ENCODE results near the gene HNRNPUL1. TPM values are rescaled to one million over a fixed set of nuclear protein-coding genes. Genes with fewer than 3 reads are reported as not detected.

HNRNPUL1 gene
- total RNA-seq, 8 experiments from 2014 or later = 79.3 to 196 (median 113) TPM

GRCh38 chr19:41307954-41308449 lies 43.8 kb downstream of the HNRNPUL1 start:
- 33 to 67% methylated on average over 1 of the region's 4 CpGs; no CpG with 5 or more reads in 8 of the 10 experiments for WGBS, 10 experiments
- Histone ChIP-seq H3K27ac (peak overlapping the region in 1 of 2 donors; percentile 68), H3K4me3 (no peak overlapping the region), H3K4me1 (replicated peaks in 1 of 2) (peaks cover 16 to 22% of the 10 kb centered on the region in 2 donors)
- peak in 6 of 8 experiments; percentile 1 to 7 (median 3) for ATAC-seq (replicated peaks in 6 of 8)
- in situ Hi-C loops (cut with MboI; ENCODE audit: low pct_unique_long_range_greater_than_20kb in 2 of 9, low sequenced_read_pairs in 9 of 9, unreplicated experiment in 9 of 9) = no loop called here

DNA sequence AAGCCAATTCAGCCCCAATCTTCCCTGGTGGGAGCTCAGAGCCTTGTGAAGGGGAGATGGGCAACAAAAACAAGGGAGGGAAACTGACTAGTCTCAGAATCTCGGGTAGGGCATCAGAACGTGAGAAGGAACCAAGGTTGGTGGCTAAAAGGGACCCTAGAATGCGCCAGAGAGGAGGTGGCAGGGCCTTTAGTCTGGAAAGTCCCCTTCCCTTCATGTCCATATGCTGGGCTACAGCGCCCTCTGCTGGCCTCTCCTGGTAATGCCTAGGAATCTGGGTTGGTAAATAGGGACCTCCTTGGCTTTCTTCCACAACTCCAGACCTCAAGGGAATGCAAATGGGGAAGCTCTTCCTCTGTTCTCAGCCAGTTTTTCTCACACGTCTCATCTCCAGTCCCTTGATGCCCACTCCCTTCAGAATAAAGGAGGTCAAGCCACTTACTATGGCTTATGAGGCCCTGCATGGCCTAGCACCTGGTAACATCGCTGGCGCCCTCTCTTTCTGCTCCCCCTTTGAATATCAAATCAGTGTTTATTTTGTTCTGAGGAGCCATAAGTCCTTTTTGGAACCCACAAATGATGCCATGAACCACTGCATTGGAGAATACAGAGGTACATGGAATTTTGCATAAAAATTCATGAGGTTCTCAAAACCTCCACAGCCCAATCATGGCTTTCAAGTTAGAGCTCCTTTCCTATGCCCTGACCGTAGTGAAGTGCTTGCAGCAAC lies 44.4 kb downstream of the HNRNPUL1 start:
- H3K4me3 ChIP-seq = no peak overlapping the region

DNA sequence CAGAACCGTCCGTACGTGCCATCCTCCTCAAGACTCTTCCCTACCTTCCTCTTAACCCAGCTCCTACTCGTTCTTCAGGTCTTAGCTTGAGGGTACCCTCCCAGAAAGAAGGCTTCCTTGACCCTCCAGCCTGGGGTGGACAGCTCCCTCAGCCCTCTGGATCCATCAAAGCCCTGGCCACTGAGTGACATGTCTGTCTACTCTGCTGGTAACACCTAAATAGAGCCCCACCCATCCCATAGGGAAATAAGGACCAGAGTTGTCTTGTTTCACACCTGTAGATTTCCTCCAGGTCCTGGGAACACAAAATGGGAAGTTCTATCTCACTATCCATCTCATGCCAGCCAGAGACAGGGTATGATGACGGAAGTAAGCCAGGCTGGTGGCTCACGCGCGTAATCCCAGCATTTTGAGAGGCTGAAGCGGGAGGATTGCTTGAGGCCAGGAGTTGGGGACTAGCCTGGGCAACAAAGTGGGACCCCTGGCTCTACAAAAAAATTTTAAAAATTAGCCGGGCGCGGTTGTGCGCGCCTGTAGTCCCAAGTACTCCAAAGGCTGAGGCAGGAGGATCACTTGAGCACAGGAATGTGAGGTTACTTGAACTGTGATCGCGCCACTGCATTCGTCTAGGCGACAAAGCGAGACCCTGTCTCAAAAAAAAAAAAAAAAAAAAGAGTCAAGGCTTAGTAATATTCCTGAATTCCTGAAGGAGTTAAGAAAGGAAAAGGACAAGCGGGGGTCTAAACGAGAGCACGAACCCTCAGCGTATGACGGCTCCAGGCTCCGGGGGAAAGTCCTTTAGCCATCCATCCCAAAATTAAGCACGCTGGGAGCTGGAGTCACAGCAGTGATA lies 45.2 kb downstream of the HNRNPUL1 start:
- H3K4me3 ChIP-seq = peak overlapping the region; percentile 58 to 95 (median 85)
- peak in 6 of 8 experiments; percentile 0 to 16 (median 9) for ATAC-seq (replicated peaks in 6 of 8)
- in situ Hi-C loops (cut with MboI; ENCODE audit: low pct_unique_long_range_greater_than_20kb in 2 of 9, low sequenced_read_pairs in 9 of 9, unreplicated experiment in 9 of 9) = no loop called here
- WGBS, 10 experiments = 0 to 75% (median 19%) methylated on average over 4 to 20 of the region's 26 CpGs; no CpG with 5 or more reads in 2 of the 10 experiments
- H3K27ac ChIP-seq = peak overlapping the region; percentile 95
- H3K4me1 ChIP-seq (replicated peaks in 1 of 2) = peaks cover 16 to 22% of the 10 kb centered on the region in 2 donors

More for the DNA sequence above, 44.4 kb downstream of the HNRNPUL1 start:
- peaks cover 16 to 22% of the 10 kb centered on the region in 2 donors for H3K4me1 ChIP-seq (replicated peaks in 1 of 2)
- peak overlapping the region in 1 of 2 donors; percentile 68 for H3K27ac ChIP-seq
- ATAC-seq (replicated peaks in 6 of 8) = peak; percentile 35 to 62 (median 52)
- 0 to 58% (median 20%) methylated on average over 3 to 6 of the region's 8 CpGs; no CpG with 5 or more reads in 2 of the 10 experiments for WGBS, 10 experiments
- in situ Hi-C loops (cut with MboI; ENCODE audit: low pct_unique_long_range_greater_than_20kb in 2 of 9, low sequenced_read_pairs in 9 of 9, unreplicated experiment in 9 of 9) = no loop called here

GRCh38 chr19:41310033-41310831 lies 46.1 kb downstream of the HNRNPUL1 start, which contains the start of gene CCDC97:
Gene CCDC97 (plus strand): TSS chr19:41310172. CDS start chr19:41310311, 139 bp downstream.
- Histone ChIP-seq H3K27ac (peak within 1 kb of the TSS; percentile 95), H3K4me3 (peak within 1 kb of the TSS; percentile 58 to 95 (median 85)), H3K4me1 (replicated peaks in 1 of 2) (peaks cover 16 to 22% of the 10 kb centered on the region in 2 donors)
- WGBS, 10 experiments = 0 to 4% (median 1%) methylated on average over 5 to 35 of the region's 47 CpGs
- in situ Hi-C loops (cut with MboI; ENCODE audit: low pct_unique_long_range_greater_than_20kb in 2 of 9, low sequenced_read_pairs in 9 of 9, unreplicated experiment in 9 of 9) = no loop called here
- ATAC-seq (replicated peaks in 6 of 8) = peak; percentile 66 to 91 (median 85)

DNA sequence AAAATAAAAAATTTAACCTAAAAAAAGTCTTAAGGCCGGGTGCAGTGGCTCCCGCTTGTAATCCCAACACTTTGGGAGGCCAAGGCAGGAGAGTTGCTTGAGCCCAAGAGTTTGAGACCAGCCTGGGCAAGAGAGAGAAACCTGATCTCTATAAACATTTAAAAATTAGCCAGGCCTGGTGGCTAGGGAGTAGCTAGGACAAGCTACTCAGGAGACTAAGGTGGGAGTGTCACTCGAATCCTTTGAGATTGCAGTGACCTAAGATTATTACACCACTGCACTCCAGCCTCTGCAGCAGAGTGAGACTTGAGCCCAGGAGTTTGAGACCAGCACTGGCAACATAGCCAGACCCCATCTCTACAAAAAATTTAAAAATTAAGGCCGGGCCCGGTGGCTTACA lies 46.9 kb downstream of the HNRNPUL1 start:
- Histone ChIP-seq H3K4me3 (peak overlapping the region; percentile 58 to 95 (median 85)), H3K27ac (peak overlapping the region in 1 of 2 donors; percentile 95), H3K4me1 (replicated peaks in 1 of 2) (peaks cover 16 to 22% of the 10 kb centered on the region in 2 donors)
- in situ Hi-C loops (cut with MboI; ENCODE audit: low pct_unique_long_range_greater_than_20kb in 2 of 9, low sequenced_read_pairs in 9 of 9, unreplicated experiment in 9 of 9) = no loop called here
- ATAC-seq (replicated peaks in 6 of 8) = no peak
- WGBS, 10 experiments = 0 to 64% (median 20%) methylated on average over 1 to 5 of the region's 5 CpGs; no CpG with 5 or more reads in 3 of the 10 experiments

- Histone ChIP-seq H3K4me1 (replicated peaks in 1 of 2) (peaks cover 16 to 22% of the 10 kb centered on the region in 2 donors), H3K4me3 (no peak overlapping the region), H3K27ac (no peak overlapping the region)
- ATAC-seq (replicated peaks in 6 of 8) = no peak
- 66 to 100% (median 94%) methylated on average over 2 to 7 of the region's 8 CpGs; no CpG with 5 or more reads in 2 of the 10 experiments for WGBS, 10 experiments
- in situ Hi-C loops (cut with MboI; ENCODE audit: low pct_unique_long_range_greater_than_20kb in 2 of 9, low sequenced_read_pairs in 9 of 9, unreplicated experiment in 9 of 9) = no loop called here
These were observed 47.4 kb downstream of the HNRNPUL1 start for GRCh38 chr19:41311613-41312012.

- no peak overlapping the region for H3K4me3 ChIP-seq
- WGBS, 10 experiments = 93 to 100% (median 100%) methylated on average over 2 to 9 of the region's 24 CpGs; no CpG with 5 or more reads in 5 of the 10 experiments
- in situ Hi-C loops (cut with MboI; ENCODE audit: low pct_unique_long_range_greater_than_20kb in 2 of 9, low sequenced_read_pairs in 9 of 9, unreplicated experiment in 9 of 9) = no loop called here
- peaks cover under 1 to 3% of the 10 kb centered on the region in 2 donors for H3K4me1 ChIP-seq (replicated peaks in 1 of 2)
- no peak overlapping the region for H3K27ac ChIP-seq
- no peak for ATAC-seq (replicated peaks in 6 of 8)
These were observed 52.2 kb downstream of the HNRNPUL1 start for GRCh38 chr19:41316306-41316920.

GRCh38 chr19:41318696-41319499 lies 54.7 kb downstream of the HNRNPUL1 start:
- 71 to 87% (median 82%) methylated on average over 1 to 11 of the region's 19 CpGs; no CpG with 5 or more reads in 4 of the 10 experiments for WGBS, 10 experiments
- peak in 1 of 8 experiments; percentile 16 for ATAC-seq (replicated peaks in 6 of 8)
- Histone ChIP-seq H3K27ac (no peak overlapping the region), H3K4me1 (replicated peaks in 1 of 2) (peaks cover 21 to 25% of the 10 kb centered on the region in 2 donors), H3K4me3 (no peak overlapping the region)
- in situ Hi-C loops (cut with MboI; ENCODE audit: low pct_unique_long_range_greater_than_20kb in 2 of 9, low sequenced_read_pairs in 9 of 9, unreplicated experiment in 9 of 9) = no loop called here

- no peak overlapping the region for H3K27ac ChIP-seq
- peaks cover 29 to 32% of the 10 kb centered on the region in 2 donors for H3K4me1 ChIP-seq (replicated peaks in 1 of 2)
- H3K4me3 ChIP-seq = no peak overlapping the region
- 71 to 100% (median 90%) methylated on average over 1 to 8 of the region's 20 CpGs; no CpG with 5 or more reads in 5 of the 10 experiments for WGBS, 10 experiments
- no peak for ATAC-seq (replicated peaks in 6 of 8)
- in situ Hi-C loops (cut with MboI; ENCODE audit: low pct_unique_long_range_greater_than_20kb in 2 of 9, low sequenced_read_pairs in 9 of 9, unreplicated experiment in 9 of 9) = no loop called here
These were observed 55.5 kb downstream of the HNRNPUL1 start for GRCh38 chr19:41319500-41320184.

- Histone ChIP-seq H3K4me1 (replicated peaks in 1 of 2) (peaks cover 34 to 37% of the 10 kb centered on the region in 2 donors), H3K4me3 (no peak overlapping the region), H3K27ac (no peak overlapping the region)
- 73 to 100% (median 97%) methylated on average over 1 to 6 of the region's 11 CpGs; no CpG with 5 or more reads in 6 of the 10 experiments for WGBS, 10 experiments
- no peak for ATAC-seq (replicated peaks in 6 of 8)
- in situ Hi-C loops (cut with MboI; ENCODE audit: low pct_unique_long_range_greater_than_20kb in 2 of 9, low sequenced_read_pairs in 9 of 9, unreplicated experiment in 9 of 9) = no loop called here
These were observed 56.0 kb downstream of the HNRNPUL1 start for GRCh38 chr19:41320185-41320518.

- in situ Hi-C loops (cut with MboI; ENCODE audit: low pct_unique_long_range_greater_than_20kb in 2 of 9, low sequenced_read_pairs in 9 of 9, unreplicated experiment in 9 of 9) = no loop called here
- ATAC-seq (replicated peaks in 6 of 8) = no peak
These were observed 56.4 kb downstream of the HNRNPUL1 start for GRCh38 chr19:41320568-41320967.

More at GRCh38 chr19:41320568-41320967, 56.4 kb downstream of the HNRNPUL1 start:
- Histone ChIP-seq H3K4me1 (replicated peaks in 1 of 2) (peaks cover 37 to 41% of the 10 kb centered on the region in 2 donors), H3K4me3 (no peak overlapping the region), H3K27ac (no peak overlapping the region)
- 100% methylated on average over 1 of the region's 4 CpGs; no CpG with 5 or more reads in 9 of the 10 experiments for WGBS, 10 experiments
